Non-pigmented ciliary epithelial cell (primary cell): ENCODE data around the gene NOP9.
A peak's percentile ranks its signal among the peaks of the same experiment; 100 is the strongest.

Experiments
- DNase-seq: peaks from one replicate; pipeline ENCODE4 v3.0.0-alpha.2; 2010; ENCODE audit warnings: low read depth

NOP9 gene

DNA sequence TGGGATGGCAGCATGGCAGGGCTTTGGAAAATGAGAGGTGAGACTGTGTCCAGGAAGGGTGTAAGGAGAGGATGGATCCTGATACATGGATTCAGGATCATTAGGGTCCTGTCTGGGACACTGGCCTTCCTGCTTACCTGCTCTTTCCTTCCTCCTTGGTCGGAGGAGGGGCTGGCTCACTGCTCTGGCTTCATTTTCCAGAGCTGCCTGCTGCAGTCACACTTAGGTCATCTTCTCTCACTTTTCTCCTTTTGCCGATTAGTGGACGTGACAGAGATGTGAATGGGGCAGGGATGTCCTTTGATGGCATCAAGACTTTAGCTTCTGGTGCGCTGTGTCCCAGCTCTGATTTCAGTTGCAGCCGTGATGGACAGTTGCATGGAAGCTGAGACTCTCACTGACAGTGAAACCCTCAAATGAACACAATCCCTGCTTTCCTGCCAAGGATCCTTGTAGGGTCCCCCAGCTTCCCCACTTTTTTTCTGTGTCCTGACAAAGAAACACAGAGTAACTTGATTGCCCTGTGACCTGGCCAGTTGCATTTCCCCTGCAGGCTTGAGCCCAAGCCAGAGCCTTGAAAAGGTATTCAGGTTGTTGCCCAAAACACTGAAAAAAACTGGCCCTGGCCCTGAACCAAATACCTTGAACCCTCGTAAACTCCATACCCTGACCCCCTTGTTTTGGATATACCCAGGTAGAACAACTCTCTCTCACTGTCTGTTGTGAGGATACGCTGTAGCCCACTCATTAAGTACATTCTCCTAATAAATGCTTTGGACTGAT lies 8.9 kb downstream of the NOP9 start:
- DNase-seq = no peak

DNA sequence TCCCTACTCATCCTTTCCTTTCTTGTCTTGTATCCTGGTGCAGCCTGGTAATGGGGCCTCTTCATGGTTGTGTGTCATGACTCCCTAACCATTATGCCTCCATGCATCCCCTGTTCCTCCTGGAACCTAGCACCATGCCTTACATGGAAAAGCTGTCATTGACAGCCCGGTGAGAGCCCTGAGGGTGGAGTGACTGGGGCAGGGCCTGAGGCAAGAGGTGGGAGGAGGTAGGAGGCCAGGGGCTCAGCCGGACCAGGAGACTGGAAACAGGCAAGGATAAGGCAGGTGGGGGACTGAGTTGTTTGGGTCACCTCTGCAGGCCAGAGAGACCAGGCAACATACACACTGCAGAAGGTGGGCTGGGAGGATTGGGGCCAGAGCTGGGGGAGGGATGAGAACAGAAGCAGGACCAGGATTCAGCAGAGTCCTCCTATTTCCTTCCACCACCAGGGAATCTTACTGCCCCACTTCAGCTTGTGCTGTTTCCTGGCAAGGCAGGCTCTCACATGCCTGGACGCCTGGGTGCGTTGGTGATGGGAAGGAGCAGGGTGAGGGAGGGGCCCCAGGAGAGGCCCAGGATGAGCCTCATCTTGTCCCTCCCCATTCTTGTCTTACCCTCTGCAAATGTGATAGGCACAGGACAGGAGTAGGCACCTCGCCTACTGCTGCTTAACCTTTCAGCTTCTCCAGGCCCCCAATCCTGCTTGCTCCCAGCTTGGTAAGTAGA lies 10.1 kb downstream of the NOP9 start, which contains the start of gene LTB4R2:
TSS of gene LTB4R2 (plus strand) at position 603 of the 727 bp plus-strand sequence. CDS start 525 bp downstream, outside the sequence.
- no peak for DNase-seq

DNA sequence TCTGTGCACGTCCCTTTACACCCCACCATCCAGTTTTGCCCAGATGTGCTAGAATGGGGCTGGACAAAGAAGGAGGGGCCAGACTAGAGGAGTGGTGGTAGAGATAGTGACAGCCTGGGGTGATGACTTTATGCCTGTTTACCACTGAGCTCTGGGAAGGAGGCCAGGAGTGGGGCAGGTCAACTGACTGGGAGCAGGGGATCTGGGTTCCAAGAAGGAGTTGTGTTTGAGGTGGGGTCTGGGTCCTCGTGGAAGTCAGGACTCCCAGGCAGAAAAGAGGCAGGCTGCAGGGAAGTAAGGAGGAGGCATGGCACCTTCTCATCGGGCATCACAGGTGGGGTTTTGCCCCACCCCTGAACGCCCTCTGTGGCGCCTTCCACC lies 10.6 kb downstream of the NOP9 start:
- no peak for DNase-seq

DNA sequence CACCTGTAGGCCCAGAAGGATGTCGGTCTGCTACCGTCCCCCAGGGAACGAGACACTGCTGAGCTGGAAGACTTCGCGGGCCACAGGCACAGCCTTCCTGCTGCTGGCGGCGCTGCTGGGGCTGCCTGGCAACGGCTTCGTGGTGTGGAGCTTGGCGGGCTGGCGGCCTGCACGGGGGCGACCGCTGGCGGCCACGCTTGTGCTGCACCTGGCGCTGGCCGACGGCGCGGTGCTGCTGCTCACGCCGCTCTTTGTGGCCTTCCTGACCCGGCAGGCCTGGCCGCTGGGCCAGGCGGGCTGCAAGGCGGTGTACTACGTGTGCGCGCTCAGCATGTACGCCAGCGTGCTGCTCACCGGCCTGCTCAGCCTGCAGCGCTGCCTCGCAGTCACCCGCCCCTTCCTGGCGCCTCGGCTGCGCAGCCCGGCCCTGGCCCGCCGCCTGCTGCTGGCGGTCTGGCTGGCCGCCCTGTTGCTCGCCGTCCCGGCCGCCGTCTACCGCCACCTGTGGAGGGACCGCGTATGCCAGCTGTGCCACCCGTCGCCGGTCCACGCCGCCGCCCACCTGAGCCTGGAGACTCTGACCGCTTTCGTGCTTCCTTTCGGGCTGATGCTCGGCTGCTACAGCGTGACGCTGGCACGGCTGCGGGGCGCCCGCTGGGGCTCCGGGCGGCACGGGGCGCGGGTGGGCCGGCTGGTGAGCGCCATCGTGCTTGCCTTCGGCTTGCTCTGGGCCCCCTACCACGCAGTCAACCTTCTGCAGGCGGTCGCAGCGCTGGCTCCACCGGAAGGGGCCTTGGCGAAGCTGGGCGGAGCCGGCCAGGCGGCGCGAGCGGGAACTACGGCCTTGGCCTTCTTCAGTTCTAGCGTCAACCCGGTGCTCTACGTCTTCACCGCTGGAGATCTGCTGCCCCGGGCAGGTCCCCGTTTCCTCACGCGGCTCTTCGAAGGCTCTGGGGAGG lies 11.3 kb downstream of the NOP9 start, which contains the start of gene LTB4R:
TSS of gene LTB4R (plus strand) at position 857 of the 959 bp plus-strand sequence. CDS start 4,150 bp downstream, outside the sequence.
- peak; percentile 18 for DNase-seq

DNA sequence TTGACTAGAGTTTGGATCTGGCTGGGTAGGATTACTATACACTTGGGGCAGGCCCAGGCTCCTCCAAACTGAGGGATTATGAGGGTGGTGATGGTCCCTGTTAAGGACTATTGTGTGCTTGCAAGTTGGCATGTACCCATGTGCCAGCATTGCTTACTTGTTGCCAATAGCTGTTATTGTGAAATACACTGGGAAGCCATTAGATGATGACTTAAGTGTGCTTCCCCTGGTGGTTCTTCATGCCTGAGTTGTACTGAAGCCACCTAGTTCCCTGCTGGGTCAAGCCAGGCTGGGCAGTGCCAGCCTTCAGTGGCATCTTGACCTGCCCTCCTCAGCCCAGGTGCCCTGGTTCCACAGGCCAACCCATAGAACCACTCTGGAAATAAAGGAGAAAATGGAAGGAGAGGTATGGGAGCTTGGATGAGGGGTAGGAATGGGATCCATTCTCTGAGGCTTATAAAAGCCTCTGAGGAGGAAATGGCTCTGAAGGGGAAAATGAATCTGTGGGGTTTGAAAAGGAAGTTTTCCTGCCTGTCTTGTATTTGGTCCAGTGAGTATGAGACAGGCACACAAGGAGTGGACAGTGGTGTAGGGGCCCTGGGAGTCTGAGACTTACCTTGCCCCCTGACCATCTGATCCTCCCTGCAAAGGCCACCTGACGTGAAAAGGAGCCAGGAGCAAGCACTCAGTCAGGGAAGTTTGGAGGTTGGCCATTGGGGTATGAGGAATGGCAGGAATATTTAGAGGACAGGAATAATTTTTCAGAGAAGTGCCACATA lies 12.4 kb downstream of the NOP9 start:
- no peak for DNase-seq

DNA sequence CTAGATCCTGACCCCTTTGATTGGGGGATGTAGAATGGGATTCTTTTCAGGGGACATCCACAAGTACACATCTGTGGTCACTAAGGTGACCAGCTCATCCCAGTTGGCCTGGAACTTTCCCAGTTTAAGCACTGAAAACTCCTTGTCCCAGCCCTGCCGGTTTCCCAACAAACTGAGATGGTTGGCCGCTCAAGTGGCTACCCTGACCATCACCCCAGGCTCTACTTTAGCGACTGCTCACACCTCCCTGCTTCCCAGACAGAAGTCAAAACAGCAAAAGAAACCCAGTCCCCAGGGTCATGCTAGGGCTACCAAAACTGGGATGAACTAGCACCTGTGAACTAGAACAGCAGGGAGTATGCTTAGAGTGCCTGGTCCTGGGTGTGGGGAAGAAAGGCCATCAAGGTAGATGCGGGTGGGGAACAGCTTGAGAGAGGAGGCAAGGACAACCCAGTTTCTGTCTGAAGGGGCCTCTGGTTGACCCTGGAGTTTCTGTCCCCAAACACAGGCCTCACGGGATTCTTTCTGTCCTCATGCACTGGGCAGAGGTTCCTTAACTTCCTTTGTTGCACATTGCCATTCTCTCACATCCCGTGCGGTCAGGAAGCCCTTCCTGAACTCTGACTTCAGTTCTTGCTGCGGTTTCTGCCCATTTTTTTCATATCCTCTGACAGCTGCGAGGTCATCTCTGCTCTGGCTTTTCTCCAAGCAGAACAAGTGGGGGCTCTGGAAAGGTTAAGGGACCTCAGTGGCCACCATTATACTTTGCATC lies 13.3 kb downstream of the NOP9 start:
- DNase-seq = no peak

DNA sequence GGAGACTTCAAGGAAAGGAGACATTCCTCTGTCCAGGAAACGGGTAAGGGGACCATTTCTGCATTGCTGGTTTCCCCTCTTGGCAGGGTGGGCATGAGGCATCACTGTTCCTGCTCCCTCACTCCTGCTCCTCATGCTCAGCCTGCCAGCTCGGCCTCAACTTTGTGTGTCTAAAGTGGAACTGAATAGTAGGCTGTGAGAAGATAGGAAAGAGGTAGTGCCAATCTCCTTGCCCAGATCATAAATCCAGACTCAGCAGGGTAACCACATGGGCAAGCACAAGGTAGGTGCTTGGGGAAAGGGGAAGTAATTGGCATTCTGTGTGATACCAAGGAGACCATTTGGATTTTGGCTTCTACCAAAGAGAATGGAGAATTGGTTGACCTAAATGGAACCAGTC lies 14.3 kb downstream of the NOP9 start:
- no peak for DNase-seq

DNA sequence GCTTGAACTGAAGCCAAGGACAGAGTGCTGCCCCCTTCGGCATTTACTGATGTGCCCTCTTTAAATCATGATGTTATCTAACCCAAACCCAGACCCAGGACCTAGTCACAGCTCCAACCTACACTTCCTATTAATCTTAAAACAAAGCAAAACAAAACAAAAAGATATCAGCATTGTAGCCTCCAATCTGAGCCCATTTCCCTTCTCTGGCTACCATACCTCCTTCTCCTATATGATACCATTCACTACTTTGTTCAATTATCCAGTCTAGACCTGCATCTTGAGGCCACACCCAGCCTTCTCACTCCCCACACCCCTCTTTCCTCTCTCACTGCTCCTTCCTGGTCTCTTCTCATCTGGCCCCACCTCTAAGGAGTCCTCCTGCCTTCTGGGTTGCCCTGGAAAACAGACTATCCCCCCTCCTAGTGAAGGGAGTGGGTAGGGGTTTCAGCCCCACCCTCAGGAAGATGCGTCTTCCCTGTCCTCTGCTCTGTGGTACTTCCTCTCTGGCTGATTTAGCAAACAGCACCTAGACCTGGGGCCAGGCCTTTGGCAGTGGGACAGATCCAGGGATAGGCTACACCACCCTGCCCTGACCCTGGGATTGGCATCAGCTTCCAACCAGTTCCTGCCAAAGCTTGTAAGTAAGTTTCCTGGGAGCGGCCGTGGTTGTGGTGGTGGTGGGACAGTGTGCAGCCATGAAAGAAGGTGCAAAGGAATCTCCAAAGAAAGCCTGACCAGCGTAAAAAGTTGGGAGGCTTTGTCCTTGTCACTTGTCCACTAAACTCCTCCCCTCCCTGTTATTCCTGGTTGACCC lies 14.9 kb downstream of the NOP9 start:
- no peak for DNase-seq

DNA sequence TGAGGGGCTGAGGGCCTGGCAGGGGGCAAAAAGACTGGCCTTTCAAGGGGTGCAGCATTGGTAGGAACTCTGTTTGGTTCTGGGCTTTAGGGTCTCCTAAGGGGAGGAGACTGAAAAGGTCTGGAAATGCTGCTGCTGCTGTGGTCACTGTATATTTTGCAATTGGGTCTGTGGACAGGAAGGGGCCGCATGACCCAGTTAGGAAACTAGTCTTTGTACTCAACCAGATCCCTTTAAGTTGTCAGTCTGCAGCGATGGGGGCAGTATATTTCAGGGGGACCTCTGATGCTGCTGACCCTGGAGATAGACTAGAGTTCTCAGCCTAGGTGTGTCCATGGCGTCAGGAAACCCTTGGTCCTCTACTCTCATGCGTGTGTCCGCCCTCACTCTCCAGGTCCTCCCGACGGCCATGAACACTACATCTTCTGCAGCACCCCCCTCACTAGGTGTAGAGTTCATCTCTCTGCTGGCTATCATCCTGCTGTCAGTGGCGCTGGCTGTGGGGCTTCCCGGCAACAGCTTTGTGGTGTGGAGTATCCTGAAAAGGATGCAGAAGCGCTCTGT lies 15.7 kb downstream of the NOP9 start:
- DNase-seq = no peak

DNA sequence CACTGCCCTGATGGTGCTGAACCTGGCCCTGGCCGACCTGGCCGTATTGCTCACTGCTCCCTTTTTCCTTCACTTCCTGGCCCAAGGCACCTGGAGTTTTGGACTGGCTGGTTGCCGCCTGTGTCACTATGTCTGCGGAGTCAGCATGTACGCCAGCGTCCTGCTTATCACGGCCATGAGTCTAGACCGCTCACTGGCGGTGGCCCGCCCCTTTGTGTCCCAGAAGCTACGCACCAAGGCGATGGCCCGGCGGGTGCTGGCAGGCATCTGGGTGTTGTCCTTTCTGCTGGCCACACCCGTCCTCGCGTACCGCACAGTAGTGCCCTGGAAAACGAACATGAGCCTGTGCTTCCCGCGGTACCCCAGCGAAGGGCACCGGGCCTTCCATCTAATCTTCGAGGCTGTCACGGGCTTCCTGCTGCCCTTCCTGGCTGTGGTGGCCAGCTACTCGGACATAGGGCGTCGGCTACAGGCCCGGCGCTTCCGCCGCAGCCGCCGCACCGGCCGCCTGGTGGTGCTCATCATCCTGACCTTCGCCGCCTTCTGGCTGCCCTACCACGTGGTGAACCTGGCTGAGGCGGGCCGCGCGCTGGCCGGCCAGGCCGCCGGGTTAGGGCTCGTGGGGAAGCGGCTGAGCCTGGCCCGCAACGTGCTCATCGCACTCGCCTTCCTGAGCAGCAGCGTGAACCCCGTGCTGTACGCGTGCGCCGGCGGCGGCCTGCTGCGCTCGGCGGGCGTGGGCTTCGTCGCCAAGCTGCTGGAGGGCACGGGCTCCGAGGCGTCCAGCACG lies 16.4 kb downstream of the NOP9 start:
- no peak for DNase-seq

DNA sequence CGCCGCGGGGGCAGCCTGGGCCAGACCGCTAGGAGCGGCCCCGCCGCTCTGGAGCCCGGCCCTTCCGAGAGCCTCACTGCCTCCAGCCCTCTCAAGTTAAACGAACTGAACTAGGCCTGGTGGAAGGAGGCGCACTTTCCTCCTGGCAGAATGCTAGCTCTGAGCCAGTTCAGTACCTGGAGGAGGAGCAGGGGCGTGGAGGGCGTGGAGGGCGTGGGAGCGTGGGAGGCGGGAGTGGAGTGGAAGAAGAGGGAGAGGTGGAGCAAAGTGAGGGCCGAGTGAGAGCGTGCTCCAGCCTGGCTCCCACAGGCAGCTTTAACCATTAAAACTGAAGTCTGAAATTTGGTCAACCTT lies 16.9 kb downstream of the NOP9 start:
- DNase-seq = no peak

DNA sequence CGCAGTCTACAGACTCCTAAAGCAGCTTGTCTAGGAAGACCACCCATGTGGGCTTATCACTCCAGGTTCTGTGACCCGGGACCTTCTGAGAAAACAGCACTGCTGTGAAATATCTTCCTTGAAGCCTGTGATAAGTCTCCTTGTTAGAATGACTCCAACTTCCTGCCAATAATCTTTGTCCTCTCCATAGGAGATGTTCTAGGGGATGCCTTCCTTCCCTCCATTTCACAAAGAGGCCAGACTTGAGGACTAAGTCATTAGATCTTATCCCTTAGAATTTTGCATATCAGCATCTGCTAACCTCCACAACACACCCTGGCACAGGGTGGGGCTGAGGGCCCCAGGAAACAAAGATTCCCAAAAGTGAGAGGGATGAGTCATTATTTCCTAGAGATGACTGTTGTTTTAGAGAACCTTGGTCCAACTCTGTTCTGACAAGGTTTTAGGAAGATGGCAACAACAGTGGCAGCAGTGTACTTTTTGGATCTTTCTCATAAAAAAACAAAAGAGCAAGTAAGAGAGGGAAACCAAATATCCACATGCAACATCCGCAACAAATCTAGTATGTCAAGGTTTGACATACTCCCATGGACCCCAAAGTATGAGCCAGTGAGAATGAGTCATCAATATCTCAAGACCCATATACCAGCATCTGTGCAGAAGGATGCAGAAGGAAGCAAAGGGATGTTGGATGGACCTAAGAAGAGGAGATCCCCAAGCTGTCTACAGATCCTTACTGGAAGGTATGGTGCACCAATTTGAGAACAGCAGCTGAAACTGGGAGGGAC lies 17.7 kb downstream of the NOP9 start:
- DNase-seq = no peak

DNA sequence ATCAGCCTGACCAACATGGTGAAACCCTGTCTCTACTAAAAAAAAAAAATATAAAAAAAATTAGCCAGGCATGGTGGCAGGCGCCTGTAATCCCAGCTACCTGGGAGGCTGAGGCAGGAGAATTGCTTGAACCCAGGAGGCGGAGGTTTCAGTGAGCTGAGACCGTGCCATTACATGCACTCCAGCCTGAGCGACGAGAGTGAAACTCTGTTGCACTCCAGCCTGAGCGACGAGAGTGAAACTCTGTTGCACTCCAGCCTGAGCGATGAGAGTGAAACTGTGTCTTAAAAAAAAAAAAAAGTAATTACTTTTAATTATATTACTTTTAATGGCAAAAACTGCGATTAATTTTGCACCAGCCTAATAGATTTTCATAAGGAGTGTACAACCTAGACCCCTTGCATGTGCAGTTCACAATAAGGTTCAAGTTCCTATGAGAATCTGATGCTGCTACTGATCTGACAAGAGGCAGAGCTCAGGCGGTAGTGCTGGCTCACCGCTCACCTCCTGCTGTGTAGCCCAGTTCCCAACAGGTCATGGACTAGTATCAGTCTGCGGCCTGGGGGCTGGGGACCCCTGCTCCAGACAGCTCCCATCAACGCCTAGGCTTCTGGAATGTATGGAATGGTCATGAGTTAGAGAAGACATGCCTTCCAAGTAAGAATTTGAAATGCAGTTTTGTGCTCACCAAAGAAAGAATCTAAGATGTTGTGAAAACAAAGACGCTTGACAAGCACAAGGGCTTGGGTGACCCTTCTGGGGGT lies 21.7 kb downstream of the NOP9 start:
- DNase-seq = no peak

DNA sequence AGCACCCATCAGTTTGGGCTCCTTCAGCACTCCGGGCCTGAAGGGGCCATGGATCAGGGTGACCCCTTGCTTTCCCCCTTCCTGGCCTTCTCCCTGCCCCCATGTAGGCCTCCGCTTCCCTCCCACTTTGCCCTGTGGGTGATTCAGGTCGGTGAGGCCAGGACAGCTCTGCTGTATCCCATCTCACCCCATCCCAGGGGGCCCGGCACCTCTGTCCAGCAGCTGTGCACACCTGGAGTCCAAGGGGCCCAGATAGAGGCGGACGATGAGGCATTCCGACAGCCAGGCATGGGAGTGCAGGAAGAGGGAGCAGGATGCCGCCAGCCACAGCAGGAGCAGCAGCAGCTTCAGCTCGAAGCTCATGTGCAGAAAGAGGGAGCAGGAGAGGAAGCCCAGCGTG lies 23.0 kb downstream of the NOP9 start:
- no peak for DNase-seq

DNA sequence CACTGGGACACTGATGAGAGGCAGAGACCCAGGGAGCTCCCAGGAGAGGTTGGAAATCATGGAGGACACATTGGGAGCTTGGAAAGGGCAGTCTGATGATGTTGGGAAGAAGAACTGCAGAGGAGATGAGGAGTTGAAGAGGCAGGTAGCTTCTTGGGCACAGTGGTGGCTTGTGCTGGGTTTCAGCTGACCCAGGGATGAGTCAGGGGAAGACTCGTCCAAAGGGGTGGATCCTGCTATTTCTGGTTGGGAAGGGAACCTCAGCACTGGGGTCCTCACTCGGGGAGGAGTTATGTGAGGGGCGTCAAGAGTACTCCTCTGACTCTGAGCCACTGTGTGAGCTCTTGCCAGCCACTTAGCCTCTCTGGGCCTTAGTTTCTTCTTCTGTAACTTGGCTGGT lies 23.7 kb downstream of the NOP9 start:
- no peak for DNase-seq

DNA sequence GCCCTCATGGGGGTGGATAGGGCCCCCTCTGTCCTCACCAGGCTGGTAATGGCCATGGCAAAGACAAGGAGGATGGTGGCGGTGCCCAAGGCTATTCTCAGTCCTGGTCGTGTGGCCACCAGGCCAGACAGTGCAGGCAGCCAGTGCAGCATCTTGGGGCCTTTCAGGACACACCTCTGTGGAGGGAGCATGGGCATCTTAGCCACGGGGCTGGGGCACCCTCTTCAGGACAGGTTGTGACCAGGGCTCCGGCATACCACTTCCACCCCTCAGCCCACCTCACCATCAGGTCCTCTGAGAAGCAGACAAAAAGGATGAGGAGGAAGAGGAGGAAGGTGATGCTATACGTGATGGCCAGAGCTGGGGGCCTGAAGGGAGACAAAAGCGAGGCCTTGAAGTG lies 24.4 kb downstream of the NOP9 start:
- DNase-seq = no peak

DNA sequence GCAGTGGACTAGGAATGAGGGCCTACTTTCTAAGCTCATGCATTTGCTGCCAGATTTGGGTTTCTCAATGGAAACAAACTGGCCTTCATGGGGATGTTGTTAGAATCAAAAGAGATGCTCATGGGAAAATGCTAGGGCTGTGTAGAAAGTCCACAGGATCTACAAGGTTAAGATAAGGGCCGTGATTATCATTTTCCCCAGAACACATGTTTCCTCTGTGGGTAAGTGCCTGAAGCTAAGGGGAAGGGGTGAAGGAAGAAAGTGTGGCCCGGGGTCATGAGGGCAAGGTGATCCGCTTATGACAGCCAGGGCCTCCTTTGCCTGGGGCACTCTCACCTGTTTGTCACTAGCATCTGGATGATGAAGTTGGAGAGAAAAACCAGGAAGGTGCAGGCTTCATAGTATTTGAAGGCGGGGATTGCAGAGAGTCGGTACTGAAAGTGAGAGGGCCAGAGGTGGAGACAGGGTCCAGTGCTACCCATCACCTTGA lies 25.4 kb downstream of the NOP9 start:
- DNase-seq = no peak
